H1 (cell line): ENCODE results near the gene LIMS1. TPM values are rescaled to one million over a fixed set of nuclear protein-coding genes. Genes with fewer than 3 reads are reported as not detected.

ENCODE experiments used
- CTCF ChIA-PET: fragments of 300-600 bp; sonication (Branson Sonifier 250); formaldehyde crosslinking; loops from one replicate; lab custom pipeline; 2021; ENCODE audit not compliant: partially characterized antibody; lab: Charles Lee
- POLR2A ChIA-PET: fragments of 300-600 bp; sonication (Branson Sonifier 250); formaldehyde crosslinking; loops from one replicate; lab custom pipeline; 2021; ENCODE audit warnings: inconsistent platforms; ENCODE audit not compliant: partially characterized antibody; lab: Charles Lee
- DNase-seq, 2 experiments: peaks; one replicate each; pipeline versions ENCODE4 v3.0.0 to v3.0.0-alpha.2; 2010 to 2022; ENCODE audit warnings: low spot score in 2 of 2, low read depth in 1 of 2, mixed read lengths in 1 of 2
- FAIRE-seq: peaks from 2 replicates; lab custom pipeline; 2011; peaks lifted over from hg19 to GRCh38; lab: Jason Lieb, UNC
- H2AFZ ChIP-seq: 2 replicates; pipeline ENCODE4 v1.8.1; 2012; ENCODE audit warnings: low read length, inconsistent platforms
- H2AK5ac ChIP-seq: 2 replicates; pipeline ENCODE4 v1.6.1; 2013; ENCODE audit warnings: low read depth, low read length
- H2BK120ac ChIP-seq: replicated peaks from 2 replicates; pipeline ENCODE3; 2013; ENCODE audit warnings: low read depth, low read length, inconsistent platforms
- H2BK12ac ChIP-seq: 2 replicates; pipeline ENCODE4 v1.6.1; 2013; ENCODE audit warnings: low read depth, low read length
- H2BK15ac ChIP-seq: 2 replicates; pipeline ENCODE4 v1.6.1; 2013; ENCODE audit warnings: low read length
- H2BK20ac ChIP-seq: 2 replicates; pipeline ENCODE4 v1.6.1; 2013; ENCODE audit warnings: low read length
- H2BK5ac ChIP-seq: 2 replicates; pipeline ENCODE4 v1.6.1; 2013; ENCODE audit warnings: low read depth, low read length
- H3K14ac ChIP-seq: 2 replicates; pipeline ENCODE4 v1.6.1; 2013; ENCODE audit warnings: inconsistent platforms; ENCODE audit not compliant: insufficient read length
- H3K18ac ChIP-seq: 2 replicates; pipeline ENCODE4 v1.6.1; 2013; ENCODE audit warnings: low read length; ENCODE audit errors: extremely low read depth
- H3K23ac ChIP-seq: 2 replicates; pipeline ENCODE4 v1.6.1; 2013; ENCODE audit warnings: inconsistent platforms; ENCODE audit not compliant: insufficient read length
- H3K23me2 ChIP-seq: 2 replicates; pipeline ENCODE4 v1.6.1; 2013; ENCODE audit warnings: low read depth, low read length
- H3K27ac ChIP-seq: 2 replicates; pipeline ENCODE4 v1.6.1; 2011; ENCODE audit warnings: low read depth, low read length, inconsistent platforms
- H3K27me3 ChIP-seq, 4 experiments: replicated peaks in 1 of 4; 1 replicate in 1 of 4; 2 replicates in 3 of 4; pipeline versions ENCODE4 v1.6.1 to v1.8.1; 2011 to 2013; ENCODE audit warnings: low read length in 3 of 4, mild to moderate bottlenecking in 3 of 4, inconsistent platforms in 2 of 4, mixed read lengths in 2 of 4, moderate library complexity in 1 of 4; ENCODE audit not compliant: control insufficient read depth in 3 of 4, insufficient read depth in 3 of 4; ENCODE audit errors: extremely low read depth in 1 of 4
- H3K36me3 ChIP-seq, 4 experiments: 2 replicates each; pipeline versions ENCODE4 v1.6.1 to v1.8.1; 2011 to 2013; ENCODE audit warnings: mild to moderate bottlenecking in 4 of 4, low read length in 3 of 4, moderate library complexity in 2 of 4, control low read depth in 1 of 4, inconsistent platforms in 1 of 4; ENCODE audit not compliant: insufficient read depth in 4 of 4, control insufficient read depth in 2 of 4
- H3K4ac ChIP-seq: replicated peaks from 2 replicates; pipeline ENCODE3; 2013; ENCODE audit warnings: low read length, low read depth, mixed read lengths, inconsistent platforms; ENCODE audit not compliant: insufficient read length
- H3K4me1 ChIP-seq, 4 experiments: replicated peaks in 1 of 4; 1 replicate in 1 of 4; 2 replicates in 3 of 4; pipeline versions ENCODE4 v1.6.1 to v1.8.1; 2011 to 2013; ENCODE audit warnings: low read length in 3 of 4, inconsistent platforms in 2 of 4, mixed read lengths in 1 of 4; ENCODE audit not compliant: insufficient read depth in 4 of 4, control insufficient read depth in 3 of 4
- H3K4me2 ChIP-seq, 2 experiments: 2 replicates each; pipeline versions ENCODE4 v1.6.1 to v1.8.1; 2011 to 2013; ENCODE audit warnings: low read depth in 2 of 2, low read length in 2 of 2, control low read depth in 1 of 2, inconsistent platforms in 1 of 2, mild to moderate bottlenecking in 1 of 2; ENCODE audit not compliant: insufficient read depth in 1 of 2
- H3K4me3 ChIP-seq, 4 experiments: fragments of 200-600, 300-600 bp in 1 of 4; sonication (generic), shearing (Covaris generic), sonication (Bioruptor Twin) in 1 of 4; 2 replicates each; pipeline versions ENCODE4 v1.5.1 to v1.8.1; 2011 to 2016; ENCODE audit warnings: low read length in 4 of 4, low read depth in 3 of 4, control low read depth in 2 of 4, inconsistent platforms in 2 of 4, mild to moderate bottlenecking in 2 of 4, mixed read lengths in 1 of 4, moderate library complexity in 1 of 4; ENCODE audit not compliant: insufficient read depth in 2 of 4; ENCODE audit errors: extremely low read depth in 1 of 4
- H3K56ac ChIP-seq: replicated peaks from 2 replicates; pipeline ENCODE3; 2013; ENCODE audit warnings: low read depth, mild to moderate bottlenecking, mixed read lengths, low read length, inconsistent platforms; ENCODE audit not compliant: insufficient read length
- H3K79me1 ChIP-seq: 2 replicates; pipeline ENCODE4 v1.6.1; 2013; ENCODE audit warnings: low read depth, low read length, control low read depth
- H3K79me2 ChIP-seq, 2 experiments: 2 replicates each; pipeline versions ENCODE4 v1.6.1 to v1.8.1; 2012 to 2013; ENCODE audit warnings: low read length in 2 of 2, mild to moderate bottlenecking in 2 of 2, inconsistent platforms in 1 of 2; ENCODE audit not compliant: insufficient read depth in 2 of 2, control insufficient read depth in 1 of 2
- H3K9ac ChIP-seq, 4 experiments: replicated peaks in 1 of 4; 1 replicate in 1 of 4; 2 replicates in 3 of 4; pipeline versions ENCODE4 v1.6.1 to v1.8.1; 2011 to 2013; ENCODE audit warnings: low read depth in 3 of 4, low read length in 3 of 4, control low read depth in 2 of 4, mild to moderate bottlenecking in 2 of 4, moderate library complexity in 2 of 4, inconsistent platforms in 1 of 4; ENCODE audit errors: extremely low read depth in 1 of 4
- H3K9me3 ChIP-seq, 2 experiments: 2 replicates each; pipeline versions ENCODE4 v1.6.1 to v1.8.1; 2012 to 2013; ENCODE audit warnings: mild to moderate bottlenecking in 2 of 2, moderate library complexity in 2 of 2, control low read depth in 1 of 2, inconsistent platforms in 1 of 2, low read depth in 1 of 2, low read length in 1 of 2, mixed read lengths in 1 of 2; ENCODE audit not compliant: insufficient read depth in 2 of 2
- H4K20me1 ChIP-seq, 2 experiments: replicated peaks in 1 of 2; 2 replicates each; pipeline versions ENCODE3 to v1.8.1; 2011 to 2013; ENCODE audit warnings: inconsistent platforms in 2 of 2, low read length in 2 of 2, mild to moderate bottlenecking in 1 of 2; ENCODE audit not compliant: insufficient read depth in 2 of 2, control insufficient read depth in 1 of 2
- H4K5ac ChIP-seq: 2 replicates; pipeline ENCODE4 v1.6.1; 2013; ENCODE audit warnings: low read length, low read depth, mixed read lengths, inconsistent platforms; ENCODE audit not compliant: insufficient read length
- H4K8ac ChIP-seq: 2 replicates; pipeline ENCODE4 v1.8.0; 2013; ENCODE audit warnings: mild to moderate bottlenecking, moderate library complexity, low read length, inconsistent platforms; ENCODE audit not compliant: insufficient read depth; ENCODE audit errors: extremely low read depth
- H4K91ac ChIP-seq: replicated peaks from 2 replicates; pipeline ENCODE3; 2013; ENCODE audit warnings: low read length, mixed read lengths, inconsistent platforms; ENCODE audit not compliant: insufficient read length
- BACH1 ChIP-seq: IDR thresholded peaks from 2 replicates; pipeline ENCODE4 v1.6.1; 2012; ENCODE audit warnings: low read length, improper control_type of control experiment
- CHD2 ChIP-seq: IDR thresholded peaks from 2 replicates; pipeline ENCODE4 v1.6.1; 2012; ENCODE audit warnings: low read length, improper control_type of control experiment
- CREB1 ChIP-seq: IDR thresholded peaks from 2 replicates; pipeline ENCODE4 v1.6.1; 2012; ENCODE audit warnings: inconsistent platforms
- FOSL1 ChIP-seq: IDR thresholded peaks from 2 replicates; pipeline ENCODE4 v1.6.1; 2011; ENCODE audit warnings: mild to moderate bottlenecking, low read depth, low read length, moderate library complexity; ENCODE audit not compliant: insufficient read depth
- KDM1A ChIP-seq: fragments of 200-600, 300-600 bp; sonication (generic); IDR thresholded peaks from 2 replicates; pipeline ENCODE4 v1.7.1; 2016; ENCODE audit warnings: mild to moderate bottlenecking, low read length, borderline replicate concordance
- KDM4A ChIP-seq: IDR thresholded peaks from one replicate; pipeline ENCODE4 v1.7.1; 2012; ENCODE audit warnings: low read depth, mild to moderate bottlenecking, moderate library complexity, low read length, inconsistent platforms; ENCODE audit not compliant: severe bottlenecking
- MAFK ChIP-seq: IDR thresholded peaks from 2 replicates; pipeline ENCODE4 v1.6.1; 2012; ENCODE audit warnings: low read depth, mild to moderate bottlenecking, improper control_type of control experiment, low read length
- NRF1 ChIP-seq: IDR thresholded peaks from 2 replicates; pipeline ENCODE4 v1.6.1; 2011; ENCODE audit warnings: mild to moderate bottlenecking, low read depth, low read length, improper control_type of control experiment
- POLR2A ChIP-seq, 2 experiments: IDR thresholded peaks; 1 replicate in 1 of 2; 2 replicates in 1 of 2; pipeline ENCODE4 v1.6.1; 2011; ENCODE audit warnings: low read depth in 2 of 2, low read length in 2 of 2, mild to moderate bottlenecking in 2 of 2; ENCODE audit errors: control extremely low read depth in 1 of 2
- SIX5 ChIP-seq: IDR thresholded peaks from 2 replicates; pipeline ENCODE4 v1.6.1; 2011; ENCODE audit warnings: mild to moderate bottlenecking, low read depth, low read length
- SP2 ChIP-seq: IDR thresholded peaks from 2 replicates; pipeline ENCODE4 v1.6.1; 2012; ENCODE audit warnings: mild to moderate bottlenecking, low read length, inconsistent platforms
- TAF1 ChIP-seq: IDR thresholded peaks from 2 replicates; pipeline ENCODE4 v1.6.1; 2011; ENCODE audit warnings: mild to moderate bottlenecking, low read depth, low read length
- TEAD4 ChIP-seq: IDR thresholded peaks from 2 replicates; pipeline ENCODE4 v1.6.1; 2012; ENCODE audit warnings: low read depth, low read length, inconsistent platforms, mixed read lengths
- ZNF274 ChIP-seq: IDR thresholded peaks from 2 replicates; pipeline ENCODE4 v1.7.0; 2012; ENCODE audit warnings: low read length, borderline replicate concordance; ENCODE audit errors: extremely low read depth
- WGBS, 2 experiments: shearing (Covaris generic) in 1 of 2; methylation state at CpG; one replicate each; pipeline versions ENCODE4 v1.1.6 to v1.1.7; 2013 to 2015; ENCODE audit warnings: low lambda C conversion rate in 2 of 2, mixed read lengths in 2 of 2, inconsistent platforms in 1 of 2, low coverage in 1 of 2, missing lambda C conversion rate in 1 of 2; ENCODE audit not compliant: insufficient replicate concordance in 2 of 2, insufficient coverage in 1 of 2, insufficient read length in 1 of 2; ENCODE audit errors: extremely low coverage in 1 of 2, missing lambda C conversion rate in 1 of 2; 5-methylcytosine and 5-hydroxymethylcytosine counted together
- polyA plus RNA-seq, 7 experiments: library from polyadenylated mRNA; depleted of rRNA in 3 of 7; stranded (reverse) in 5 of 7; unstranded in 2 of 7; fragments of >200 nt in 5 of 7; fragments of 200-250 nt in 2 of 7; gene quantifications; 1 replicate in 5 of 7; 2 replicates in 1 of 7; 4 replicates in 1 of 7; pipeline versions ENCODE4 v1.2.1 to v1.2.3, GENCODE V29; 2011 to 2013; ENCODE audit warnings: missing spikeins in 2 of 7, mixed read lengths in 2 of 7
- total RNA-seq: library from RNA; stranded (reverse); fragmentation: NEBNext Ultra II Directional; extraction: Animal tissue kit (Norgen Biotek cat#: 25700); gene quantifications from 2 replicates; pipeline ENCODE4 v1.2.1, GENCODE V29; 2021

LIMS1 gene
- total and polyA plus RNA-seq, 2 of the 8 experiments (the other 6 are each of a cell fraction or from before 2014, with no cell fraction given), result 24.1 to 36.7 TPM

- Histone ChIP-seq H2BK15ac (no peak overlapping the region), H3K4me1 (no peaks in the 10 kb centered on the region), H3K4ac (no peak overlapping the region), H3K4me3 (no peak overlapping the region), H3K9me3 (no peaks in the 10 kb centered on the region), H3K79me1 (no peaks in the 10 kb centered on the region; the same call in 1 of the 2 replicates), H2BK5ac (no peak overlapping the region), H3K14ac (no peak overlapping the region), H3K4me2 (no peak overlapping the region), H4K8ac (no peak overlapping the region), H3K56ac (no peak overlapping the region), H4K91ac (no peak overlapping the region), H2AFZ (no peak overlapping the region), H2BK120ac (no peak overlapping the region), H4K5ac (no peak overlapping the region), H3K27ac (no peak overlapping the region), H2BK20ac (no peak overlapping the region), H4K20me1 (no peaks in the 10 kb centered on the region), H3K79me2 (peaks cover 0 to 6% of the 10 kb centered on the region in 2 experiments; a peak in 1 of 4 replicates), H3K23ac (no peak overlapping the region), H3K27me3 (no peaks in the 10 kb centered on the region), H3K23me2 (no peaks in the 10 kb centered on the region), H3K9ac (no peak overlapping the region), H3K18ac (no peak overlapping the region), H2BK12ac (no peak overlapping the region), H2AK5ac (no peak overlapping the region), H3K36me3 (no peaks in the 10 kb centered on the region)
- WGBS, 2 experiments, result 93 to 100% methylated on average over 1 to 6 of the region's 6 CpGs
- ChIA-PET CTCF (interaction anchor here (0.6 to 10.4 kb wide), 4 partner anchors 7 to 174 kb away, joined by 3 to 167 read pairs (median 6); no protein-coding TSS in a partner anchor), POLR2A (interaction anchor here (0.8 to 0.9 kb wide), 2 partner anchors 8 to 157 kb away, joined by 3 read pairs; partner anchors contain the start of gene CCDC138)
- no peak for DNase-seq
- no peak for FAIRE-seq
- TF ChIP-seq CHD2 (no peak), FOSL1 (no peak), CREB1 (no peak), POLR2A (IDR thresholded peaks at IDR 0.05; ENCODE audit: control extremely low read depth in 1 of 2, low read depth in 2 of 2, low read length in 2 of 2) (no peak), ZNF274 (no peak), TAF1 (no peak), SP2 (no peak), SIX5 (no peak), TEAD4 (no peak), KDM1A (no peak), KDM4A (no peak), MAFK (no peak), BACH1 (no peak), NRF1 (no peak)
These were observed 94.7 kb downstream of the LIMS1 start for GRCh38 chr2:108628936-108629335.
